H9 (cell line): ENCODE measurements around the gene MISP. TPM values are rescaled to one million over a fixed set of nuclear protein-coding genes. Genes with fewer than 3 reads are reported as not detected.

Experiments
- DNase-seq: peaks from one replicate; pipeline ENCODE4 v3.0.0-alpha.2; 2017
- H2AFZ ChIP-seq: one replicate; pipeline ENCODE4 v1.6.1; 2013; ENCODE audit warnings: mild to moderate bottlenecking, low read length, control low read depth, moderate library complexity
- H2AK5ac ChIP-seq: 2 replicates; pipeline ENCODE4 v1.6.1; 2013; ENCODE audit warnings: low read length, control low read depth, mixed read lengths; ENCODE audit not compliant: insufficient read length
- H2BK120ac ChIP-seq: one replicate; pipeline ENCODE4 v1.6.1; 2013; ENCODE audit warnings: low read depth, mild to moderate bottlenecking, low read length, control low read depth, inconsistent platforms; ENCODE audit not compliant: poor library complexity, severe bottlenecking
- H2BK12ac ChIP-seq: 2 replicates; pipeline ENCODE4 v1.6.1; 2013; ENCODE audit warnings: low read length, control low read depth, mixed read lengths, low read depth; ENCODE audit not compliant: insufficient read length
- H2BK15ac ChIP-seq: 2 replicates; pipeline ENCODE4 v1.6.1; 2013; ENCODE audit warnings: low read depth, low read length, control low read depth
- H2BK20ac ChIP-seq: one replicate; pipeline ENCODE4 v1.6.1; 2013; ENCODE audit warnings: low read depth, mild to moderate bottlenecking, low read length, control low read depth, inconsistent platforms; ENCODE audit not compliant: poor library complexity, severe bottlenecking
- H2BK5ac ChIP-seq: 2 replicates; pipeline ENCODE4 v1.6.1; 2013; ENCODE audit warnings: low read length, control low read depth, mixed read lengths; ENCODE audit not compliant: insufficient read length
- H3K14ac ChIP-seq: 2 replicates; pipeline ENCODE4 v1.6.1; 2013; ENCODE audit warnings: low read length, control low read depth; ENCODE audit not compliant: insufficient read depth
- H3K18ac ChIP-seq: 2 replicates; pipeline ENCODE4 v1.6.1; 2013; ENCODE audit warnings: low read depth, mild to moderate bottlenecking, mixed read lengths, low read length, control low read depth; ENCODE audit not compliant: insufficient read length
- H3K23ac ChIP-seq: 2 replicates; pipeline ENCODE4 v1.6.1; 2013; ENCODE audit warnings: low read length, control low read depth, mixed read lengths, low read depth; ENCODE audit not compliant: insufficient read length
- H3K23me2 ChIP-seq: 2 replicates; pipeline ENCODE4 v1.6.1; 2013; ENCODE audit warnings: low read depth, mild to moderate bottlenecking, mixed read lengths, low read length, control low read depth; ENCODE audit not compliant: insufficient read length, poor library complexity, severe bottlenecking
- H3K27ac ChIP-seq: 2 replicates; pipeline ENCODE4 v1.5.1; 2013; ENCODE audit warnings: low read length, control low read depth, mixed read lengths, low read depth; ENCODE audit not compliant: insufficient read length
- H3K27me3 ChIP-seq: 2 replicates; pipeline ENCODE4 v1.6.1; 2013; ENCODE audit warnings: low read length, control low read depth, inconsistent platforms; ENCODE audit not compliant: insufficient read depth
- H3K4ac ChIP-seq: 2 replicates; pipeline ENCODE4 v1.6.1; 2013; ENCODE audit warnings: low read depth, mild to moderate bottlenecking, control low read depth, inconsistent platforms, low read length, moderate library complexity
- H3K4me1 ChIP-seq: 2 replicates; pipeline ENCODE4 v1.6.1; 2013; ENCODE audit warnings: low read length, control low read depth, inconsistent platforms; ENCODE audit not compliant: insufficient read depth
- H3K4me2 ChIP-seq: 2 replicates; pipeline ENCODE4 v1.6.1; 2013; ENCODE audit warnings: low read length, control low read depth, mixed read lengths; ENCODE audit not compliant: insufficient read length, insufficient read depth
- H3K56ac ChIP-seq: 2 replicates; pipeline ENCODE4 v1.6.1; 2013; ENCODE audit warnings: low read depth, mild to moderate bottlenecking, mixed read lengths, low read length, control low read depth; ENCODE audit not compliant: insufficient read length
- H3K79me1 ChIP-seq: 2 replicates; pipeline ENCODE4 v1.6.1; 2013; ENCODE audit warnings: low read depth, mild to moderate bottlenecking, moderate library complexity, low read length, control low read depth, inconsistent platforms; ENCODE audit not compliant: insufficient read depth, poor library complexity, severe bottlenecking
- H3K79me2 ChIP-seq: 2 replicates; pipeline ENCODE4 v1.6.1; 2013; ENCODE audit warnings: low read length, control low read depth, inconsistent platforms; ENCODE audit not compliant: insufficient read depth
- H3K9ac ChIP-seq: 2 replicates; pipeline ENCODE4 v1.6.1; 2013; ENCODE audit warnings: low read length, control low read depth, mixed read lengths; ENCODE audit not compliant: insufficient read length; ENCODE audit errors: extremely low read depth
- H3K9me3 ChIP-seq: one replicate; pipeline ENCODE4 v1.6.1; 2013; ENCODE audit warnings: low read depth, low read length, inconsistent platforms; ENCODE audit not compliant: control insufficient read depth
- H3T11ph ChIP-seq: one replicate; pipeline ENCODE4 v1.6.1; 2013; ENCODE audit warnings: mild to moderate bottlenecking, low read length, control low read depth, inconsistent platforms
- H4K20me1 ChIP-seq: one replicate; pipeline ENCODE4 v1.6.1; 2013; ENCODE audit not compliant: control insufficient read depth, insufficient read length, insufficient read depth
- H4K5ac ChIP-seq: 2 replicates; pipeline ENCODE4 v1.6.1; 2013; ENCODE audit warnings: low read depth, mild to moderate bottlenecking, mixed read lengths, low read length, control low read depth; ENCODE audit not compliant: insufficient read length
- H4K8ac ChIP-seq: replicated peaks from 2 replicates; pipeline ENCODE4 v1.6.1; 2013; ENCODE audit warnings: low read length, control low read depth, mixed read lengths, low read depth; ENCODE audit not compliant: insufficient read length
- H4K91ac ChIP-seq: 2 replicates; pipeline ENCODE4 v1.6.1; 2013; ENCODE audit warnings: low read depth, mild to moderate bottlenecking, moderate library complexity, mixed read lengths, low read length, control low read depth; ENCODE audit not compliant: insufficient read length
- H3K27ac Mint-ChIP-seq, 3 experiments: 2 replicates in 2 of 3; 3 replicates in 1 of 3; pipeline ENCODE4 v1.8.0; 2020 to 2021; ENCODE audit warnings: mixed read lengths in 3 of 3, mild to moderate bottlenecking in 1 of 3, moderate library complexity in 1 of 3
- H3K27me3 Mint-ChIP-seq: 2 replicates; pipeline ENCODE4 v1.8.0; 2021; ENCODE audit warnings: low read depth, mild to moderate bottlenecking, moderate library complexity, mixed read lengths
- H3K36me3 Mint-ChIP-seq, 3 experiments: 2 replicates in 2 of 3; 3 replicates in 1 of 3; pipeline ENCODE4 v1.8.0; 2020 to 2021; ENCODE audit warnings: low read depth in 3 of 3, mixed read lengths in 3 of 3; ENCODE audit not compliant: insufficient read depth in 1 of 3
- H3K4me1 Mint-ChIP-seq, 2 experiments: 2 replicates each; pipeline ENCODE4 v1.8.0; 2020; ENCODE audit warnings: mixed read lengths in 2 of 2
- H3K4me3 Mint-ChIP-seq, 2 experiments: 2 replicates in 1 of 2; 3 replicates in 1 of 2; pipeline ENCODE4 v1.8.0; 2020 to 2021; ENCODE audit warnings: mild to moderate bottlenecking in 2 of 2, mixed read lengths in 2 of 2, moderate library complexity in 1 of 2
- H3K9me3 Mint-ChIP-seq, 2 experiments: 2 replicates in 1 of 2; 3 replicates in 1 of 2; pipeline ENCODE4 v1.8.0; 2020; ENCODE audit warnings: mild to moderate bottlenecking in 2 of 2, mixed read lengths in 2 of 2, moderate library complexity in 1 of 2
- CTCF ChIP-seq: fragments of 200-600 bp; sonication (generic); conservative IDR thresholded peaks from 3 replicates; pipeline ENCODE4 v1.8.0; 2021; ENCODE audit warnings: antibody characterized with exemption, mild to moderate bottlenecking
- WGBS: extraction: QIAGEN DNeasy Blood & Tissue Kit; methylation state at CpG from one replicate; pipeline ENCODE4 v1.1.7; 2013; ENCODE audit warnings: missing lambda C conversion rate, low lambda C conversion rate, mixed read lengths; ENCODE audit not compliant: insufficient read length; ENCODE audit errors: extremely low coverage; 5-methylcytosine and 5-hydroxymethylcytosine counted together
- total RNA-seq: library from RNA; stranded (reverse); gene quantifications from 2 replicates; pipeline ENCODE4 v1.2.1, GENCODE V29; 2021

MISP gene
- total RNA-seq, 1 experiment from 2014 or later: 0.44 TPM

- H3K79me2 ChIP-seq: no peaks in the 10 kb centered on the region
- no peak overlapping the region for H2BK120ac ChIP-seq
- no peak overlapping the region for H2AK5ac ChIP-seq
- H3K9me3 ChIP-seq: no peaks in the 10 kb centered on the region
- H2AFZ ChIP-seq: no peak overlapping the region
- H3T11ph ChIP-seq: no peak overlapping the region
- peaks cover 34 to 61% (median 61%) of the 10 kb centered on the region in 3 experiments for H3K36me3 Mint-ChIP-seq
- no peaks in the 10 kb centered on the region for H3K79me1 ChIP-seq
- H3K27ac ChIP-seq: no peak overlapping the region
- H3K14ac ChIP-seq: no peak overlapping the region
- H2BK15ac ChIP-seq: no peak overlapping the region
- no peaks in the 10 kb centered on the region for H4K20me1 ChIP-seq
- H3K4me1 Mint-ChIP-seq: 0 out of 4 replicates have a peak, but pooled peaks cover 0 to 3% of the 10 kb centered on the region in 2 experiments
- H3K56ac ChIP-seq: no peak overlapping the region
- H4K91ac ChIP-seq: no peak overlapping the region
- H4K8ac ChIP-seq: no peak overlapping the region
- no peak for TF ChIP-seq CTCF
- H2BK20ac ChIP-seq: no peak overlapping the region
- DNase-seq: no peak
- H4K5ac ChIP-seq: no peak overlapping the region
- H3K27ac Mint-ChIP-seq: no peak overlapping the region
- H2BK12ac ChIP-seq: no peak overlapping the region
- no CpG with 5 or more reads among the region's 72 CpGs for WGBS
- no peak overlapping the region for H3K4me3 Mint-ChIP-seq
- H3K9me3 Mint-ChIP-seq: no peaks in the 10 kb centered on the region; a peak in 1 of 5 replicates
- H3K27me3 Mint-ChIP-seq: peaks cover 3% of the 10 kb centered on the region; the same call in 1 of the 2 replicates
- no peaks in the 10 kb centered on the region for H3K23me2 ChIP-seq
- no peaks in the 10 kb centered on the region for H3K27me3 ChIP-seq
- no peak overlapping the region for H3K4ac ChIP-seq
- no peak overlapping the region for H3K9ac ChIP-seq
- H2BK5ac ChIP-seq: no peak overlapping the region
- H3K23ac ChIP-seq: no peak overlapping the region
- H3K18ac ChIP-seq: no peak overlapping the region
- no peak overlapping the region for H3K4me2 ChIP-seq
- no peaks in the 10 kb centered on the region for H3K4me1 ChIP-seq
These were observed 61.9 kb downstream of the MISP start for GRCh38 chr19:812747-813218.
